Activated CD4-positive, CD25-positive, alpha-beta regulatory T cell (primary cell): ENCODE results near the gene FNDC1.

Experiments
- DNase-seq, 4 experiments: peaks; one replicate each; lab custom pipeline; 2025; lab: John Stamatoyannopoulos, UW

Gene FNDC1

DNA sequence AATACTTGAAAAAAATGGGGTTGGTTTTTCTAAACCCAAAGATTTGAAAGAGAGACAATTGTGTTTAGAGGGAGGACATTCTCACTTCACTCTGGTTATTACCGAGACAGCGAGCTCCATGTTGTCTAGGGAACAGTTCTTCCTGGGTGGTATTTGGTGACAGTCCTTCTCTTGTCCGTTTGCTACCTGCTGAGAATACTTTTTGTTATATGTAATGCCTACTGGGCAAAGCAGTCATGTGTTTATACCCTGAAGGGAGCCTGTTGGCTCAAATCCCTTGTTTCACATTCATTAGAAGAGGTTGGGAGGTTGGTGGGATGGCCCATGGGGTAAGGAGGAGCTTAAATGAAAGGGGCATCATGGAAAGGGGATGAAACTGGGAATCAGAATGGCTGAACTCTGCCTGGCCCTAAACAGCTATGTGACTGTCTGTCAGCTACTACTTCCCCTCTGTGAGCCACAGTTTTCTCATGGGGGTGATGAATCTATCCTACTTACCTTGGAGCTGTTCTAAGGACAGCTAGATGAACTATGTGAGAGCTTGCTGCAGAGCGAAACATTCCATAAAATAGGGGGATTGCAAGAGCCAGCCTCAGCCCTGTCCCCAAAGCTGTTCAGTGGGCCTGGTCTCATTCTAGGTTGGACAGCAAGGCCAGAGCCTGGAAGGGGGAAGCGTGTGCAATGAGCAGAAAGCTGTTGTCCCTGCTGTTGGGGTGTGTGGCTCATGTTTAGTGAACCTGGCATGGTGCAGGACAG, 43.5 kb downstream of the FNDC1 start:
- no peak for DNase-seq

DNA sequence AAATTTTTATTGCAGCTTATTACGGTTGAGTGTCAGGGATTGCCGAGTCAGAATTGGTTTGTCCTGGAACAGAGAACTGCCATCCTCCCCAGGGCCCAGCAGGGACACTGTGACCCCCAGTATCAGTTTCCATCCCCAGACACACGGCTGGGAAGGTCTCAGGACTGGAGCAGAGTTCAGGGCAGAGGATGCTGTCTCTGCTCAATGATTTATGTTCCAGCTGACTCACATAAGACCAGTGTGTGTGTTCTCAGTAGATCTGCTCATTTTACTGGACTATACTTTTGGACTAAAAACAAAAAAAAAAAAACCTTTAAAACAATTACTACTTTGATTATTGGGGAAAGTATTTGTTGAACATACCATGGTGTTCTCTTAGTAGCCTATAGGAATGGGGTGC, 44.2 kb downstream of the FNDC1 start:
- DNase-seq: no peak

DNA sequence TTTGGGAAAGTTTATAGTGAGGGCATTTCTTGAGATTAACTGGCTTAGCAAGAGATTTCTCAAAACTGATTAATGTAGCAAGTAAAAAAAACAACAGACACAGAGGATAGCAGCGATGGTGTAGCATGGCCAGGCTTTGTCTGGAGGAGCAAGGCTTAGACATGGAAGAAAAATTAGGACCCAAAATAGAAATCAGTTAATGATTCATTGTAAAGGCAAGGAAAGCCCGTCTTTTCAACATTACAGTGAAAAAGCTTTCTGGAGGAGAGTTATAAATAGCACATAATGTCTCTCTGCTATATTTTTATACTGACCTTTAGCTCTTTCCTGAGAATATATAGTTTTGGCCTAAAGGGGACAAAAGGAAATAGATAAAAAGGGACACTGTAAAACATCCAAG, 45.1 kb downstream of the FNDC1 start:
- no peak for DNase-seq

DNA sequence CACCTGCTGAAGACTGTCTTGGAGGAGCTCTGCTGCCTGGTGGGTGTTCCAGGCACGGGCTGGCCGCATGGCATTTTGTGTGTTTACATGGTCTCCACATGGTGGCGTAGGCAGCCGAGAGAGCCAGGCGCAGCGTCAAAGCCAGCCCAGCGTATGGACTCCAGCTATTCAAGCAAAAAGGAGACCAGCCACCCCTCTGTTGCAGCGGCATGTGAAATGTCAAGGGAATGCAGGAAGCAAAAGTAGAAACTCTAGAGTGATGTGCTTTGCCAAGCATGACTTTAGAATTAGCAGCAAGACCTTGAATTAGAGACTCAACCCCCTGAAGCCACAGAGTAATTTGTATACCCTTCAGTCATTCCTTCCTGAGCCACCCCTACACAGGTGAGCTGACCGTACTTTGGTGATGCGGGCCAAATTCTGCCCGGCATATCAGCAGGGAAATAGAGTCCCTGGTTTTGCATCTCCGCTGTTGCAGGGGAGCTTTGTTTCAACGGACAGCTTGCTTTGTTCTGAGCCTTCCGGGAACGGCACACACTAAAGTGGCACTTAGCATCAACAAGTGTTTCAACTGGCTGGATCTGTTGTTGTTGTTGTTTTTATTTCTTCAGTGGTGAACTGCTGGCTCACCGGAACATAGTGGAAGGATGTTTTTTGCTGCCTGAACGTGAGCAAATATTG, 48.5 kb downstream of the FNDC1 start:
- DNase-seq: no peak

DNA sequence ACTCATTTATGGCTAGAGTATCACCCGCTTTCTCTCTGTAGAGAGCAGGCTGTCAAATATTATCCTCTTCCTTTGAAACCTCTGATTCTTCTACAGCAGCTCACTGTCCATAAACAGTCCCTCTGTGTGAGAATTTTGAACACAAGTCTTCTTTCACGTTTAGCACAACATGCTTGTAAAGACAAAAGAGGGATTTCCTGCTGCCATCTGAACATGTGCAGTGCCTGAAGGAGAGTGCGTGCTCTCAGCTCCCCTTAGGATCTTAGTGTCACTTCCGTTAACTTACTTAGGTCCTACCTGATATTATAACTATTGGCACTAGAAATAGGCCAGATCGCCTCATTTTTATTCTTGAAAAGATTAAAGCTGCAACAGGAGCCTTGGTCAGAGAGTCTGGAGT, 50.9 kb downstream of the FNDC1 start:
- DNase-seq: no peak

DNA sequence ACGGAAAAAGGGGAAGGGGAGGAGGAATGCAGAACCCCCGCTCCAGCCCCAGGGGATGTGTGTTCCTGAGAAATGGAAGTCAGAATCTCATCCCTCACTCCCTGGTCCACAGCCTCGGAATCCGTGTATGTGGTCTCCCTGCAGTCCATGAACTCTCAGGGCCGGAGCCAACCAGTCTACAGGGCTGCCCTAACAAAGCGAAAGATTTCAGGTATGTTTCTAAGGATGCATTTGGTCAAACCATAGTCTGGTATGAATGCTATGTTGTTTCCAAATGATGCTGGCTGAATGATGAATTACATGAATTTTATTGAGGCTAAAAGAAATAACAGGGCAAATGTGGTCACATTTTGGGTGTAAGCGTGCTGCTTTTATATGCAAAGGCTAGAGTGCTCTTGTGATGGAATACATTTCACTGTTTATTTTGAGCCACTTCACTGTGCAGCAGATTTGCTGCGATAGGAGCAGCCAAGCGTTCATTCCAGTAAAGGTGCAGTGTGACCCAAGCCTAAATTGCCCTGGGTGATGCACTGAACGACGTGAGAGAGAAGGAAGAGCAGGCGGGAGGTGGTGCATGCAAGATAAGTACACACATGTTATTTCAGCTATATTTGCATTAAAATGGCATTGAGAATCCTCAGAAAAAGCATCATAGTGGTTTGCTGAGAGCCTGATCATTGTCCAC, 52.4 kb downstream of the FNDC1 start:
- no peak for DNase-seq

GRCh38 chr6:159224452-159224851, 55.3 kb downstream of the FNDC1 start:
- no peak for DNase-seq

- DNase-seq: no peak
These were observed 60.5 kb downstream of the FNDC1 start for GRCh38 chr6:159229651-159230051.

- DNase-seq: no peak
These were observed 63.0 kb downstream of the FNDC1 start for GRCh38 chr6:159232106-159232645.

DNA sequence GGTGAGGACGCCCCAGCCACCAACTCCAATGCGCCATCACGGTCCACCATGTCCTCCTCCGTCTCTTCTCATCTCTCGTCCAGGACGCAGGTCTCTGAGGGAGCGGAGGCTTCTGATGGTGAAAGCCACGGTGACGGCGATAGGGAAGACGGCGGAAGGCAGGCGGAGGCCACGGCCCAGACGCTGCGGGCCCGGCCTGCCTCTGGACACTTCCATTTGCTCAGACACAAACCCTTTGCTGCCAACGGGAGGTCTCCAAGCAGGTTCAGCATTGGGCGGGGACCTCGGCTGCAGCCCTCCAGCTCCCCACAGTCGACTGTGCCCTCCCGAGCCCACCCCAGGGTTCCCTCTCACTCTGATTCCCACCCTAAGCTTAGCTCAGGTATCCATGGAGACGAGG, 63.6 kb downstream of the FNDC1 start:
- DNase-seq: no peak

- DNase-seq: no peak
These were observed 64.3 kb downstream of the FNDC1 start for GRCh38 chr6:159233365-159234101.

DNA sequence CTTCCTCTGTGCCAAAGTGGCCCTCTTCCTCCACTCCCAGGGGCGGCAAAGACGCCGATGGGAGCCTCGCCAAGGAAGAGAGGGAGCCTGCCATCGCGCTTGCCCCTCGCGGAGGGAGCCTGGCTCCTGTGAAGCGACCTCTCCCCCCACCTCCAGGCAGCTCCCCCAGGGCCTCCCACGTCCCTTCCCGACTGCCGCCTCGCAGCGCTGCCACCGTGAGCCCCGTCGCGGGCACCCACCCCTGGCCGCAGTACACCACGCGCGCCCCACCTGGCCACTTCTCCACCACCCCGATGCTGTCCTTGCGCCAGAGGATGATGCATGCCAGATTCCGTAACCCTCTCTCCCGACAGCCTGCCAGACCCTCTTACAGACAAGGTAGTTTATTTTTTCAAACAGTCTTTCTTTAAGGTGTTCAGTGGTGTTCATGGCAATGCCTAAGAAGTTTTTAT, 64.9 kb downstream of the FNDC1 start:
- no peak for DNase-seq

GRCh38 chr6:159238920-159239558, 69.8 kb downstream of the FNDC1 start:
- DNase-seq: no peak

DNA sequence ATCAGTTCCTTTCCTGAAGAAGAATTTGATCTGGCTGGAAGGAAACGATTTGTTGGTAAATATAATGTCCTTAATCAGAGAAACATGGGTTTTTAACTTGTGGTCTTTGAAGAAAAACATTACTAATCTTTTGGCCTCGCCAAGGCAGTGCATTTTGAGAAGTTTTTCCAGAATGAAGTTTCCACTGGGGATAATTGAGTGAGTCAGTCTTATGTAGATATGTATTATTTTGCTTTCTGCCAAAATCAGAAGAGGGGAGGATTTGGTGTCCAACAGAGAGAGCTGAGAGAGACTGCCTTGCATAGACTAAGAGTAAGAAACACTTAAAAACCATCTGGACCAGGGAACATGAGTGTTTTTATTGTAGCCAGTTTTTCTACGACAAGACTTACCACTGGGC, 79.9 kb downstream of the FNDC1 start:
- DNase-seq: no peak

DNA sequence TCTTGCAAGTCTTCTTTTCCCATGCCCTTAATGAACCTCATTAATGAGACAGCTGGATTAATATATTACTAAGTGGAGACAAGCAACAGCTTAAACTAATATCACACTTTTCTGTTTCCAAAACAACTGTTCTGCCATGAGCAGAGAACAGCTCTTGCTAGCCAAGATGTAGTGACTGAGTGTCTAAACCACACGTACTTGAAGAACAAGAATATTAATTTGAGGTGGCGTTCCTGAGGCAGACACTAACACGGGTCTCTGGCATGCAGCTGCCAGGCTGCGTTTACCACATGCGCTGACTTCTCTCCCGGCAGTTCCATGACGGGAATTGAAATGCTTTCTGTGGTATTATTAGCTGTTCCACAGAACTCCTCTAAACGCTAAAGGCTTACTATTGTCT, 80.6 kb downstream of the FNDC1 start:
- DNase-seq: no peak

DNA sequence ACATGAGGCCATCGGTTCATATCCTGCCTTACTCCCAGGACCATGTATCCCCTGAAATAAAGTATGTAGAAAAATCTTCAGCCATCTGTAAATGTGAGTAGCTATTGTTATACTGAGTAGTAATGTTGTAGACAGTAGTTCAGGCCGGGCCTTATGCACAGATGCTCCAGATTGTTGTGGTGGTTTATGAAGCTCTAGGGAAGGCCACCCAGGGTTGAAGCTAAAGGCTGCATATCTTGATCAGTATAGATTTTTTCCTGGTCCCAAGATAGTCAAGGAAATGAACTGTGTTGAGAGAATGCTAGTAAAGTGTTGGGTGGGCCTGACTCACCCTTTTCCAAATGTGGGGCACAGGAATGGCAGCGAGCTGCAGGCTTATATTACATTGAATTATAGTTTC, 81.4 kb downstream of the FNDC1 start:
- no peak for DNase-seq

DNA sequence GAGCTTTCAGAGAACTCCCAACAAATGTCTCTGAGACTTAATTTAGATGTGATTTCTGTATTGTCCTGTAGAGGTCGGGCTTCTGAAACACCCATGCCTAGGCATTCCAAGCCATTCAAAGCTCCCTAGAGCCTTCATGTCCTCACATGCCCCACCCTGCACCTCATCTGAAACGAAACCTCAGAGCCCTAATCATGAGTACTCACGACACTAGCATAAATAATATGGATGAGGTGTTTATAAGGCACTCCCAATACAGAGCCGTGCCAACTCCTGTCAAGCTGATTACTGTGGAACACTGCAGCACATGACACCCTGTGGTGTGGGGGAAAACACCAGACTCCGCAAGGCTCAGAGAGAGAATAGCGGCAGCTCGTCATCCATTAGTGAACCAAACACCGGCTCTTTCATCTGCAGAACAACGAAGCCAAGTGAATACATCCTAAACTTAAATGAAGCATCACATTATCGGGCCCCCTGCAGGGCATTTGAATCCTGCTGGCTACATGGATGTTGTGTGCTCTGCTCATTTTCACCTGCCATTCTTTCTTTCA, 83.8 kb downstream of the FNDC1 start:
- no peak for DNase-seq

GRCh38 chr6:159254186-159254585, 85.0 kb downstream of the FNDC1 start:
- no peak for DNase-seq

DNA sequence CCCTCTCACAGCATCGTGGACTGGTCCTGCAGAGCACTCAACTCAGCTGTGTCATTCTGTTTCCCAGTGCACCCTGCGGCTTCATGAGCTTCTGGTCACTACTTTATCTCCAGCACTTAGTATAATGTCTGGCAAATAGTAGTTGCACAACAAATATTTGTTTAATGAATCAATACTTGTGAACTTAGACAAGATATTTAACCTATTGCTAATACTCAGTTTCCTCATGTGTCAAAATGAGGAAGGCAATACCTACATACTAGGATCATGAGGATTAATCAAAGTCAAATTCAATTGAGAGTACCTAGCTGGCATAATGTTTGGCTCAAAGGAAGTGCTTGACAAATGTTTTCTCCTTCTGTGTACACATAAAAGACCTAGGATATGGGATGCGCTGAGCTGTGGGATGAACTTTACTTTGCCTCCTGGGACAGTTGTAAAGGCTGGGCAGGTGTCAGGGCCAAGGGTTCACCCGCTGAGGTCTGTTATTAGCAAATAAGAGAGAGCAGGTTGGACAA, 86.3 kb downstream of the FNDC1 start:
- no peak for DNase-seq

- no peak for DNase-seq
These were observed 86.9 kb downstream of the FNDC1 start for GRCh38 chr6:159256128-159256527.

- no peak for DNase-seq
These were observed 88.6 kb downstream of the FNDC1 start for GRCh38 chr6:159257846-159258245.
